Neural progenitor cell (in vitro differentiated cells): ENCODE results near the gene SSBP2.

ENCODE experiments used
- CTCF ChIP-seq: fragments of 200-600 bp; sonication (generic); IDR thresholded peaks from 2 replicates; pipeline ENCODE4 v1.5.1; 2017; ENCODE audit warnings: antibody characterized with exemption, mild to moderate bottlenecking
- EZH2 ChIP-seq: fragments of 200-600 bp; sonication (generic); IDR thresholded peaks from 2 replicates; pipeline ENCODE4 v1.6.1; 2017; ENCODE audit warnings: antibody characterized with exemption, mild to moderate bottlenecking, moderate library complexity

- TF ChIP-seq CTCF (no peak), EZH2 (no peak)
These were observed 203.9 kb downstream of the SSBP2 start for GRCh38 chr5:81547001-81547400.
